RWPE2 (cell line): ENCODE measurements around the gene PRPF39.

Experiments
- ATAC-seq: fragments of 200-7000 bp; cut with Tn5 transposase; 3 replicates; pipeline ENCODE4 v1.9.1; 2021; ENCODE audit warnings: low read depth
- DNase-seq: peaks from one replicate; pipeline ENCODE4 v3.0.0-alpha.2; 2020; ENCODE audit warnings: low spot score
- H3K27ac ChIP-seq: fragments of 450-650 bp; 2 replicates; pipeline ENCODE4 v1.5.1; 2017; ENCODE audit warnings: mild to moderate bottlenecking; ENCODE audit not compliant: poor library complexity, severe bottlenecking
- H3K27me3 ChIP-seq: fragments of 250-450 bp; sonication (Bioruptor Pico); 2 replicates; pipeline ENCODE4 v1.5.1; 2021; ENCODE audit warnings: mild to moderate bottlenecking, moderate library complexity; ENCODE audit not compliant: insufficient read depth, poor library complexity, severe bottlenecking
- H3K36me3 ChIP-seq: fragments of 250-450 bp; sonication (Bioruptor Pico); 2 replicates; pipeline ENCODE4 v1.5.1; 2020; ENCODE audit warnings: low read depth, mild to moderate bottlenecking, moderate library complexity
- H3K4me1 ChIP-seq: fragments of 250-450 bp; sonication (Bioruptor Pico); 2 replicates; pipeline ENCODE4 v1.5.1; 2021; ENCODE audit warnings: mild to moderate bottlenecking, moderate library complexity; ENCODE audit not compliant: insufficient read depth, poor library complexity, severe bottlenecking
- H3K4me3 ChIP-seq: fragments of 250-450 bp; sonication (Bioruptor Pico); 2 replicates; pipeline ENCODE4 v1.5.1; 2021; ENCODE audit warnings: mild to moderate bottlenecking, moderate library complexity; ENCODE audit not compliant: severe bottlenecking
- H3K9me3 ChIP-seq: fragments of 250-450 bp; sonication (Bioruptor Pico); 2 replicates; pipeline ENCODE4 v1.5.1; 2021; ENCODE audit warnings: mild to moderate bottlenecking, moderate library complexity; ENCODE audit not compliant: severe bottlenecking
- CTCF ChIP-seq: fragments of 450-650 bp; IDR thresholded peaks from one replicate; pipeline ENCODE4 v1.5.1; 2017; ENCODE audit warnings: mild to moderate bottlenecking, moderate library complexity; ENCODE audit not compliant: poor library complexity, severe bottlenecking

PRPF39 gene

GRCh38 chr14:45133683-45134050, 49.8 kb downstream of the PRPF39 start:
- H3K27ac ChIP-seq: peak overlapping the region; percentile 57
- H3K9me3 ChIP-seq: no peaks in the 10 kb centered on the region
- ATAC-seq (peak; percentile 5), DNase-seq (no peak)
- TF ChIP-seq CTCF: no peak
- H3K4me3 ChIP-seq: peak overlapping the region; percentile 65
- no peaks in the 10 kb centered on the region for H3K27me3 ChIP-seq
- H3K4me1 ChIP-seq: peaks cover 8% of the 10 kb centered on the region
- peaks cover 38% of the 10 kb centered on the region for H3K36me3 ChIP-seq

GRCh38 chr14:45134051-45134958, 50.4 kb downstream of the PRPF39 start, which contains the start of gene FKBP3:
Gene FKBP3 (minus strand): TSS chr14:45134481. CDS start chr14:45134456, 25 bp downstream.
- peak; percentile 87 for ATAC-seq
- peak; percentile 100 for DNase-seq
- Histone ChIP-seq H3K36me3 (peaks cover 36% of the 10 kb centered on the region), H3K27me3 (no peaks in the 10 kb centered on the region), H3K27ac (peak within 1 kb of the TSS; percentile 57), H3K4me1 (peaks cover 14% of the 10 kb centered on the region), H3K4me3 (peak within 1 kb of the TSS; percentile 65), H3K9me3 (no peaks in the 10 kb centered on the region)
- TF ChIP-seq CTCF: peak; percentile 63

- ATAC-seq: no peak
- DNase-seq: no peak
- Histone ChIP-seq H3K27ac (peak overlapping the region; percentile 57), H3K4me1 (peaks cover 17% of the 10 kb centered on the region), H3K4me3 (peak overlapping the region; percentile 65), H3K27me3 (no peaks in the 10 kb centered on the region), H3K9me3 (no peaks in the 10 kb centered on the region), H3K36me3 (peaks cover 27% of the 10 kb centered on the region)
- no peak for TF ChIP-seq CTCF
Observed at GRCh38 chr14:45135156-45135555, 51.2 kb downstream of the PRPF39 start.

- Histone ChIP-seq H3K27me3 (no peaks in the 10 kb centered on the region), H3K9me3 (no peaks in the 10 kb centered on the region), H3K27ac (peak within 1 kb of the TSS; percentile 57), H3K4me3 (peak within 1 kb of the TSS; percentile 65), H3K4me1 (peaks cover 23% of the 10 kb centered on the region), H3K36me3 (peaks cover 21% of the 10 kb centered on the region)
- no peak for TF ChIP-seq CTCF
- DNase-seq: peak; percentile 94
- ATAC-seq: peak; percentile 60
Observed at GRCh38 chr14:45135659-45136395, 51.9 kb downstream of the PRPF39 start, which contains the start of gene FANCM. Gene FANCM (plus strand): TSS chr14:45135930. CDS start chr14:45136032, 102 bp downstream.
